Stimulated activated CD8-positive, alpha-beta memory T cell treated with anti-CD3 and anti-CD28 coated beads, Interleukin-2, amount 100 ng/mL, for 1 hour (primary cell): Measurements from ENCODE around the gene FOXI2.

Source experiments
- DNase-seq, 2 donors: peaks; one replicate each; pipeline ENCODE4 v3.0.0-alpha.2; 2020; ENCODE audit warnings: low read depth in 2 of 2

Gene FOXI2

DNA sequence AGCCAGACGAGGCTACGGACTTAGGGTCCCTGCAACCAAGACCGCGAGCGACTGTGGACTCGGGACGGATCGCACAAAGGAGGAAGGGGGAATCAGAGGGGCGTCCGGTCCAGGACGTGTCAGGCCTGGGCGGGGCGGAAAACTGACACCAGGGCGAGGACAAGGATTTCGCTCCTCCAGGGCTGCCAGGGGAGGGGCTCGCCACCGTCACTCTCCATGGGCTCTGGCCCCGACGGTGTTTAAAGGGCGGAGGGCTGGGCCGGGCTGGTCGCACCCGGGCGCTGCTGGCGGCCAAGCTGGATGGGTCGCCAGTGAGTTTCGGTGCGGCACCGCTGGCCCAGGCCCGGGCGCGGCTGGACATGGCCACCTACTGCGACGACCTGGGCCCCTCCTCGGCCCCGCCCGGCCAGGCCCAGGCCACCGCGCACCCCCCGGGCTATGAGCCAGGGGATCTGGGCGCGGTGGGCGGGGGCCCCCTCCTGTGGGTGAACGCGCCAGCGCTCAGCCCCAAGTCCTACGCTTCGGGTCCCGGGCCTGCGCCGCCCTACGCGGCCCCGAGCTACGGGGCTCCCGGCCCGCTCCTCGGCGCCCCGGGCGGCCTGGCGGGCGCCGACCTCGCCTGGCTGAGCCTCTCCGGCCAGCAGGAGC lies at the start of gene FOXI2:
FOXI2 (plus strand) TSS at position 271 of the 648 bp plus-strand sequence; CDS start at position 360, 89 bp downstream.
- DNase-seq: no peak

DNA sequence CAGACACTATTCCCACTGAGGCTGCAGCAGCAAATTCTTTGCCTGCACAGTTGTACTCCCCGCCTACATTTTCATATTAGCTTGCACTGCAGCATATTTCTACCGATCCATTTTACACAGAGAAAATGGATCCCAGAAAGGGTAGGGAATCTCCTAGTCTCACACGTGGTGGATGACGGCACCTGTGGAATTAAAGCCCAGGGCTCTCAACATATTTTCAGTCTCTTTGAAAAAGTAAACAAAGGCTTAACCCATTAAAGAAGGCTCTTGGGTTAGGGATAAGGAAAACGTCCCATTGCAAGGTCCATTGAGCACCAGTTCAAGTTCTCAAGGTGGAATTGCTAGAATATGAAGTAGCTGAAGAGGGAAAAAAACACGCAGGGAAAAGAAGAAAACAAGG lies 49.4 kb upstream of the FOXI2 start:
- DNase-seq: no peak

DNA sequence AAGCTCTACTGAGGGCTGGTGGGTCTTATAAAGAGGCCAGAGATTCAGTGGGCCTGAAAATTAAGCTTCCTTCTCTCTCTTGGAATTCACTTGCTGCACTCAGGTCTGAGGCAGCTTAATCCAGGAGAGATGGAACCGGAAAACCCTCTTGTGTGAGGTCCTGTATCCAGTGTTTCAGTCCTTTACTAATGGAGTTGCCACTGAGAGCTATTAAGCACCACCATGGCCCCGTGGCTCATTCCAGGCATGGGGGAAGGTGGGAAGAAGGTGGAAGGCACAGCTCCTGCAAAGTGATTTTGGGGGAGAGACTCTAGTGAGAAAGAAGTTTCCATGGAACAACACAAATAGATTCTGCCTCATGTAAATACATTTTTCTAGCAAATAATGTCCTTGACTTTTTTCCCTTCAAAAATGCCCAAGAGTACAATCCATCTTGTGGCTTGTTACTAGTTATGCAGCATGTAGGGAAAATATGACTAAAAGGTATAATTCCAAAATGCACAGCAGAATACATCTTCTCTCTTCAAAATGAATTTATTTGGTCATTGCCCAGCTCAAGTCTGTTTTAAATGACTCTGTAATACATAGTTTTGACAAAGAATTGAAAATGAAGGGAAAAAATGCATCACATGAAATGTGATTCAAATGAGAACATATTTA lies 46.7 kb upstream of the FOXI2 start:
- DNase-seq: no peak

DNA sequence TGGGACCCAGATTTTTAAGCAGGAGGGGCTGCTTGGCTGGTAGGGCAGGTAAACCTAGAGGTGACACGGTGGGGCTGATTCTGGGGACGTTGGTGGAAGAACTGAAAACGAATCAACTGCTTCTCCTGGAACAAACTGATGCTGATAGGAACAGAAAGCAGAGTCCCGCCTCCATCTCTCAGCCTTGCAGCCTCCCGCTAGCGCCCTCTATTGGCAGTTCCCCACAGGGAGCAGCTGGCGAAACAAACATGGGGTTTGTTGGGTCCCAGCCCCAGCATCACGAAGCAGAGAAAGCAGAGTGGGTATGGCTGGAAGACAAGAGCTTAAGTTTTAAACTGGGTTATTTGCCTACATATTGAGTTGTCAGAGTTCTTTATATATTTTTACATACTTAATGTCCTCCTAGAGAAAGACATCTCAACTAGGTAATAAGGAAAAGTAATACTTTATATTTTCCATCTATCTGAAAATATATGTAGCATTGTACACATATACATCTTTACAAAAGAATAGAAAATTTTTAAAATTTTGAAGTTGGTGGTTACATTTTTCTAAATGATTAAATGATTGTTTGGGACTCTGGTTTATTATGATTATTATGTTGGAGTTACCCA lies 42.3 kb upstream of the FOXI2 start:
- no peak for DNase-seq

DNA sequence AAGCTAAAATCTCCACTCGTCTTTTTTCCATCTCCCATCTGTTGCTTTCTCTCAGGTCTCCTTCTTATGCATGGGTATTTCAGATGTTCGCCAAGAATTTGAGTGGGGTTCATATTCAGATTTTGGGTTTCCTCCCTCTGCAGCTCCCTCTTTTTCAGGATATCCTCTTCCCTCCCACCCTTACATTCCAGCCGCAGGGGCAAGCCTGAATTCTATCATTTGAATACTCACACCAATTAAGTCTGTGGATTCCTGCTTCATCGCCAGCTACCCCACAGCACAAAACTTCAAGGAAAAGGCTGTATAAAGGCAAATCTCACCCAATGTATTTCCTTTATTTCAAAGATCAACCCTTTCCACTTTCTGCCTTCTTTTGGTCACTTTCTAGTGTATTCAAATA lies 41.6 kb upstream of the FOXI2 start:
- DNase-seq: no peak

DNA sequence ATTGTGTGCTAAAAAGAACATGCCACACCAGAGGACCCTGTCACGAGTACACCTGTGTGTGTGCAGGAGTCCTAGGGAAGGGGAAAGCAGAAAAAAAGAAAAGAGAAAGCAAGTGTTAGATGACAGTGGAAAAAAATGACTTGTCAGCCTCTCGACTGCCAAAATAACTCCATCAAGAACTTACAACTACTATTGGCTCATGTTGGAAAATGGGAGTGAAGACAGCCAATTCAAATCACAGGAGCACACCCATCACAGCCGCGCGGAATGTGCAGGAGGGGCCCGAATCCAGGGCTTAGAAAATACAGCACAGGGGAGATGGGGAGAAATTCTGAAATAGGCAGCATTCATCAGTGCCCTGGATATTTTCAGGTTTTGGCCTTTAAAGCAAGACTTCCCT lies 38.1 kb upstream of the FOXI2 start:
- DNase-seq: no peak

DNA sequence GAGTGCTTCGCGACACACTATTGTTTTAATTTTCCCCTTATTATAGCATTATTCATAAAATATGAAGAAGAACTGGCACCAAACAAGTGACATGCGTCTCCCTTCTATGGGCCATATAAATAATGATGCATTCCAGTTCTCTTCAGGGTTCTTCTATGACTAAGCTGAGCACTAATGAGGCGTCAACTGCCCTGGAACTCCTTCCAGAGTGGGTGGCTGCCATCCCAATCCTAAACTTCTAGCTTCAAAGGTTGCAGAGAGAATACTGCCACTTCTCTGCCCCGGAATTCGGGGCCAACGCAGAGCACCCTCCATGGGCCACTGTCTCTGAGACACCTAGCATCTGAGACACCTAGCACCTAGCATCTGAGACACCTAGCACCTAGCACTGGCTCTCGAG lies 37.7 kb upstream of the FOXI2 start:
- no peak for DNase-seq

DNA sequence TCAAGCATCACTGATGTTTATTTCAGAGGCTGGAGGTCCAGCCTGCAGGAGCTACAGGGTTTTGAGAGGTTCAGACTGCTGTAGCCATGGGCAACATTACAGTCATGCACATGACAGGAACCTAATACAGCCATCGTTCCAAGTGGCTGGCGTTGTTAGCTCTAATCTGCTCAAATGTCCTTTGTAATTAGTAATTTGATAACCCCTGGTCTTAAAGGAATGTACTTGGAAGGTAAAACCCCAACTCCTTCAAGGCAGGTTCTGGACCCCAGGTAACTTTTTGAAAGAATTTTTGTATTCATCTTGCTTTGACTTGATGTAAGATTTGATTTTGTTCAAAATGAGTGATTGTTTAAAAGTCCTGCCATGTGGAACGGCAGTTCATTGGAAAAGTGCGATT lies 34.7 kb upstream of the FOXI2 start:
- DNase-seq: no peak

DNA sequence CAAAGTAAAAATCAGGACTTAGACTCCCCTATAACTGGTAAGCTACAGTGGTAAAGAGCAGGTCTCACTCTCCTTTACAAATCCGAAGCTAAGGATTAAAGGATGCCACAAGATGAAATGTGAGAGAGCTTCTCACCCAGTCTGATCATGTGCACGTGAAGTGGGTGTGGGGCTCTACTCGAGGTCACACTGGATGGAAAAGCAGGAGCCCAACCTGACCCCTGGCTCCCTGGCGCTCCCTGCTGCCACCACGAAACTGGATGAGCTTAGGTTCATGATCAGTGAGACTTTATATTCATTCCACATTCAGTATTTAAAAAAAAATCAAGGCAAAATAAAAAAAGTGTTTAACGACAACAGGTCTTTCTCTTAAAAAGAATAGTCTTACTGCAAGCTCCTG lies 21.7 kb upstream of the FOXI2 start:
- no peak for DNase-seq

DNA sequence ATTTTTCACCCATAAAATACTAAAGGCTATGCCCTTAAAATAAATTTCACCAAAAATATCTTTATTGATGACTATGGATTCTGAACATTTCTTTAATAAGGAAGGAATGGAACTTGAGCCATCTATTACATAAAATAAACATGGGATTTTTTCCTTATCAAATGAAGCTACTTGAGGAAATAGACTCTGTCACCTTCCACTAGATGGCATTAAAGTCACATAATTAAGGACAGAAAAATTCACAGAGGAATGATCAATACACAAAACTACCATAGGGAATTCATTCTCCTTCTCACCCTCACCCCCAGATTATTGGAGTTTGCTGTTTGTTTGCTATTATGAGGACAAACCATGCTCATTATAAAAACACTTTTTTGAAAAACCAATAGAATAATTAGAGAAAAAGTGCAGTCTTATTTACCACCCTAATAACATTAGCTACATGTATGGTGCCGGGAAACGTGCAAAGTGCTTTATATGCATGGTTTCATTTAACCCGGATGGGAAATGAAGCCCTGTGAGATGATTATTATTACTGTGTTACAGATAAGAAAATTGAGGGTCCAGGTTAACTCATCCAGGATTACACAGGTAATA lies 21.1 kb upstream of the FOXI2 start:
- DNase-seq: no peak

DNA sequence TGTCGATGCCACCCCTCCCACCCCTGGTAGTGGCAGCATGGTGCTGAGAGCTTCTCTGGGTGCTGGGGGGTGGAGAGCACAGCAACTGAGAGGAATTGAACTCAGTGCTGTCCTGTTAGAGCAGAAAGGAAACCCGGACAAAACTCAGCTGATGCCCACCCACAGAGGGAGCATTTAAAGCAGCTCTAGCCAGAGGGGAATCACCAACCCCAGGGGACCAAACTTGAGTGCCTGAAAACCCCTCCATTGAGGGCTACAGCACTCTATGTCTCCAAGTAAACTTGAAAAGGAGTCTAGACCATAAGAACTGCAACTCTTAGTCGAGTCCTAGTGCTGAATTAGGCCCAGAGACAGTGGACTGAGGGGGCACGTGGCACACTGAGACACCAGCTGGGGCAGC lies 16.8 kb upstream of the FOXI2 start:
- DNase-seq: no peak

DNA sequence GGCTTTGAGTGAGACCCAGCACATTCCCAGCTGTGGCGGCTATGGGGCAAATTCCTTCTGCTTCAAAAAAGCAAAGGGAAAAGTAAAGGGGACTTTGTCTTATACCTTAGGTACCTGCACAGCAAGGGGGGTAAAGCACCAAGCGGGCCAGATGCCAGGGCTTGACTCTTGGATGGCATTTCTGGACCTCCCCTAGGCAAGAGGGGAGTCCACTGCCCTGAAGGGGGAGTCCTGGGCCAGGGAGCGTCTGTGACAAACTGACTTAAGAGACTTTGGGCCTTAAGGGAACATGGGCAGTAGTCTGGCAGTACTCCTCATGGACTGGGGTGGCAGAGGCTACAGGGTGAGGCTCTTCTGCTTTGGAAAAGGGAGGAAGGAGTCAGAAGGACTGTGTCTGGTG lies 16.1 kb upstream of the FOXI2 start:
- DNase-seq: no peak

DNA sequence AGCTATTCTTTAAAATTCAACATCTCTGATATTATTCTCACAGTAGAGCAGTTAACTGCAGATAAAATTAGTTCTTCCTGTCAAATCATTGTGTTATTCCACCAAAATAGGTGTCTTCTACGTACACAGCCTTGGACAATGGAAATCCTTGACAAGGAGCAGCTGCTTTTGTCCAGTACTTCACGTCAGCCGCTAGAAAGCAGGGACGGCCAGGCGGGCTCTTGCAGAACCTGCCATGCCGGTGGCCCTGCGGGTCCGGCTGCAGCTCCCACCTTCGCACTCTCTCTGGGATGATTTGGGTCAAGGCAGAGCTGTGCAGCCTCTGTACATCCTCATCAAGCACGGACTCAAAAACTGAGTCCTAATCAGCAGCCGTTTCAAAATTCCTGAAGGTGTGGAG lies 2.2 kb upstream of the FOXI2 start:
- DNase-seq: no peak

DNA sequence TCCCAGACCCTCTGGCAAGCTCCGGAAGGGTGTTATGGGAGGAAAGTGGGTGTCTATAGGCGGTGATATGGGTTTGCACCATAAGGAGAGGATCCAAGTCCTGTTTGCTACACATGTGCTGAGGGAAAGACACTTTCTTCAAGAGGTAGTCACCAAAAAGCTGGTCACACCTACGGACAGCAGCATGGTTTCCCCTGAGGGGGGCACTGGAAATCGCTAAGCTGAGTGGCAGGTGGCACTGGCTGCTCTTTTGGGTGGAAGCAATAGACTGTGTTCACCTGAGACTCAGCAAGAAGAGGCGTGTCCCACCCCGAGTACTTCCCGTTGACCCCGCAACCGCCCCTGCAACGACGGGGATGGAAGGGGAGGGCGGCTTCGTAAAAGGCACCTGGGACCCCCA lies 1.8 kb upstream of the FOXI2 start:
- no peak for DNase-seq

DNA sequence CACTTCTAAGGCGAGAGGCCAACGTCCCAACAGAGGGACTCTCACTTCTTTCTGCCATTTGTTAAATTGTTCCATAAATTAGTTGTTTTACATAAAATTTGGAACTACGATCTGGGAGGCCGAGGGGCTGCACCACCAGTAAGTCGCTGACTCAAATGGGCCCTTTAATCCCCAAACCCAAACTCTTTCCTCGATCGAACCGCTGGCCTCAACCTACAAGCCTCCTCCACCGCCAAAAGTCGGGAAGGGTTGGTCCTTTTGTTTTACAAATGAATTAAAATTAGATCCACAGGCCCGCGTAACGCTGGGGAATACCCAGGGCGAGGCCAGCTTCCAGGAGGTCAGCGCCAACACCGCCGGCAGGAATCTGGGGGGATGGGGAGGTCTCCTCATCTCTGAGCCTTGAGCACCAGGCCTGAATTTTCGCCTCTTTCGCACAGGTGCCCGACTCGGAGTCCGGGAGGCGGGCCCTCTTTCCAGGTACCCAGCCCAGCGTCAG lies 1.2 kb upstream of the FOXI2 start:
- DNase-seq: no peak

DNA sequence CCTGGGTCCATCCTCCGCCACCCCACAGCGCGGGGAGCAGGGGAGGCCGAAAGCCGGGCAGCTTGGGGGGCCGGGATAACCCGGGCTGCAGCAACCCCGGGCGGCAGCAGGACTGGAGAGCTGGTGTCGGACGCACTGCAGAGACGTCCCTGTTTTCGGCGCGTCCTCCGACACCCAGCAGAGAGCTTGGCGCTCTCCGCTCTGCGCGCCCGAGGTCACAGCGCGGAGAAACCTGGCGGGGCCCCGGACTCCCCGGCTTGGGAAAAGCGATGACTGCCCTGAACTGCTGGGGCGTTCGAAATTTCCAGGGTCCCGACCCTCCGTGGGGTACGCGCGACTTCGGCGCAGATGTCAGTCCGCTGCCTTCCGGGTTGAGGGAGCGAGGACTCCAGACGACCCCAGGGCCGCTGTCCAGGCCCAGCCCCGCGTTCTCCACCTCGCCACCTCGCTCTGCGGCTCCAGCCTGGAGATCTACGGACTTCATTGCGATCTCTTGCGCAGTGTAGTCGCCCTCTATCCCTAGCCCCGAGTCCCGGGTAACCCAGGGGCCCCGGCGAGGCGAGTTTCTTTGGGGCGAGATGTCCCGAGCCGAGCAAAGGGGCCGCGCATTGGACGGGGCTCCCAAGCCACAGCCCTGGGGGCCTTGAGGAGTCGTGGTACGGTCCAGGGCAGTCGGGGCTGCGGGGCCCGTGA lies 617 bp upstream of the FOXI2 start:
- no peak for DNase-seq

DNA sequence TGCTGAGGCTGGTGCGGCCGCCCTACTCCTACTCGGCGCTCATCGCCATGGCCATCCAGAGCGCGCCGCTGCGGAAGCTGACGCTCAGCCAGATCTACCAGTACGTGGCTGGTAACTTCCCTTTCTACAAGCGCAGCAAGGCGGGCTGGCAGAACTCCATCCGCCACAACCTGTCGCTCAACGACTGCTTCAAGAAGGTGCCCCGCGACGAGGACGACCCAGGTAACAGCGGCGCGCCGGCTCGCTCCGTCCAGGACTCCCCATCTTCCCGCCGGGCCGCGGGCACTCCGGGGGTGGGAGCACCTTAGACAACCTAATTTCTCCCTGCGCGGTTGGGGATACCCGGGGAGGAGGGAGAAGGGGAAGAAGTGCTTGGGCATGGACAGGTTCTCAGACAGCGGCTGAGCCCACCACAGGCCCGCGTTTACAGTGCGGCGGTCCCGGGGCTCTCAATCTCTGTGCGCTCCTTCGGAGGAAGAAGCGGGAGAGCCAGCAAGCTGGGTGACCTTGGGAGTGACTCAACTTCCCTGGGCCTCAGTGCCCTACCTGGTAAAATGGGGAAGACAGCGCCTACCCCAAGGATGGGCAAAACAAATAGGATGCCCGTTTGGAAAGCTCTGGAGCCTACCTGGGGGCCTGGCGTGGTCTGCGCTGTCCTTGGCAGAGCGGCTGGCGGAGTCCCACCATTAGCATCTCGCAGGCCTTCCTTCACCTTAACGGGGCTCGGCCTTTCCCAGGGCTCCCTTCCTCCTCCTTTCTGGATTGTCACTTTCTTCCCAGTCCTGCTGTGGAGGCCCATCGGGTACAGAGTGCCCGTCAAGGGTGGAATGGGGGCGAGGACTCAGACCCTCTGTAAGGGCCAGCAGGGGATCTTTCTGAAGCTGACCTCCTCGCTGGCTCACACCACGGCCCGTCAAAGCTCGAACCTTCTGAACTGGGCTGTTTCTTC lies 852 bp downstream of the FOXI2 start:
- DNase-seq: no peak

DNA sequence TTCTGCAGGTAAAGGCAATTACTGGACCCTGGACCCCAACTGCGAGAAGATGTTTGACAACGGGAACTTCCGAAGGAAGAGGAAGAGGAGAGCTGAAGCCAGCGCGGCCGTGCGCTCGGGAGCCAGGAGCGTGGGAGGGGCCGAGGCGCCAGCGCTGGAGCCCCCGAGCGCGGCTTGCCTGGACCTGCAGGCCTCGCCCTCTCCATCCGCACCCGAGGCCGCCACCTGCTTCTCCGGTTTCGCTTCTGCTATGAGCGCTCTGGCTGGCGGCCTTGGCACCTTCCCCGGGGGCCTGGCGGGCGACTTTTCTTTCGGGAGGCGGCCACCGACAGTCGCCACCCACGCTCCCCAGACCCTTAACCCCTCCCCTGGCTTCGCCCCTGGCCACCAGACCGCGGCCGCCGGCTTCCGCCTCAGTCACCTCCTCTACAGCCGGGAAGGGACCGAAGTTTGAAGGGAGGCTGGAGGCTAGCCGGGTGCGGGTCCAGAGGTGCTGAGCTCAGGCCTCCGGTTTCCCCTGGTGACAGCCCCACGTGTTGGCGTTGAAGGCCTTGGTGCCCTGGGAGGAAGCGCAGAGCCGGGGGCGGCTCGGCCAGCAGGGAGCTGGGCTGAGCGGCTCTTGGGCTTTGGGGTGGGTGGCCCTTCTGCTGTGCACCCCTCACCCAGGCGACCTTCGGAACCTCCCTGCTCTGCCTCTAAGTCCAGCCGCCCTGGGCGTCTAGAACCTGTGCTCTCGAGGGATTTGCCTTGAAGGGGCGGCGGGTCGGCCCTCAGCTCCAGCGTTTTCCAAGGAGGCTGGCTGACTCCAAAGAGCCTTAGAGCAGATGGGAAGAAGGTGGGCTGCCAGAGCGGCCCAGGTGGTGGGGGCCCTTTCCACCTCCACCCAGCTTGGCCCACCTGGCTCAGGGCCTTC lies 1.8 kb downstream of the FOXI2 start:
- no peak for DNase-seq

DNA sequence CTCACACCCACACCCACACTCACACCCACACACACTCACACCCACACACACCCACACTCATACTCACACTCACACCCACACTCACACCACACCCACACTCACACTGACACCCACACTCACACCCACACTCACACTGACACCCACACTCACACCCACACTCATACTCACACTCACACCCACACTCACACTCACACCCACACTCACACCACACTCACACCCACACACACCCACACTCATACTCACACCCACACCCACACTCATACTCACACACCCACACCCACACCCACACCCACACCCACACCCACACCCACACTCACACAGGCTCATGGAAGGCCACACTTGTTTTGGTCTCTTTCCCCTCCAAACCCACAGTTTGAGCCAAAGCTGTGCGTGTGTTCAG lies 2.9 kb downstream of the FOXI2 start:
- no peak for DNase-seq

DNA sequence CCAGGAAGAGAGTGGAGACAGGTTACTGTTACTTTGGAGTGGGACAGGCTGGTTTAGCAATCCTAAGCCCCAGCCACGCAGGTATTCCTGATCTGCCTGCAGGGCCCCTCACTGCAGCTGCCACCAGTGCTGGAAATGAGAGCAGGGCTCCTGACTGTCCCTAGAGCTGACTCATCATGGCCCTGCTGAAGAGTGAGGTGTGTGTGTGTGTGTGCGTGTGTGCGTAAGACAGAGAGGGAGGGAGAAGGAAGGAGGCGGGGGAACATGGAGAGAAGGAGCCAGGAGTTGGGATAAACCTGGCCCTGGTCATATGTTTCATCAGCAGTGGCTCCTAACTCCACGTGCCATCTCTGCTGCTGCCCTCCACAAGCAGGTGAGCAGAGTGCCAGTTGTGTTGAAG lies 3.6 kb downstream of the FOXI2 start:
- no peak for DNase-seq
